ENCODE results near the gene CACNA1B.

DNA sequence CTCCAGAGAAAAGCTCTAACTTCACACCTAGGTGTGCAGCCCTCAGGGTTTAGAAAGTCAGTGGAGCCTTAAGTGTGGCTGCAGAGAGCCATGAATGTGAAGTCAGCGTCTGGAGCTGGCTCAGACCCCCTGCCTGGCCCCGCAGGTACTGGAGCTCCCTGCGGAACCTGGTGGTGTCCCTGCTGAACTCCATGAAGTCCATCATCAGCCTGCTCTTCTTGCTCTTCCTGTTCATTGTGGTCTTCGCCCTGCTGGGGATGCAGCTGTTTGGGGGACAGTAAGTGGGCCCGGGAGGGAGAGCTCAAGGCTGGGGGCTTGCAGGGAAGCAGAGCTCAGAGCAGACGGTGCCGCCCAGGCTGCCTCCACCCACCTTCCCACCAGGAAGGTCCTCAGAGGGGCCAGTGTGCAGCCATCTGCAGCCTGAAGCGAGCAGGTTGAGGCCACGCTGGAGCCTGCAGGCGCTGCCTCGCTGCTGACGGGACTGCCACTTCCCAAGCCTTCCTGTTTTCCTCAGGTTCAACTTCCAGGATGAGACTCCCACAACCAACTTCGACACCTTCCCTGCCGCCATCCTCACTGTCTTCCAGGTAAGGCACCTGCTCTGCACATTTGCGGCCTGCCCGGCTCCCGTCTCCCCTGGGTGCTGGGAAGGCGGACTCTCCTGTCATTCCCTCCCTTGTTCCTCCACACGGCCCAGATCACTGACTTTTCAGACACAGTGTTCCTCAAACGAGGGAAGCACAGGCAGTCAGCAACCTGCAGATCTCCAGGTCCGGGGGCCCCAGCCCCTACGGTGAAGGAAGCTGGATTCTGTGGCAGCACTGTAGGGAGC is 108.9 kb downstream of the CACNA1B start:
- TF ChIP-seq, protein P1, sequence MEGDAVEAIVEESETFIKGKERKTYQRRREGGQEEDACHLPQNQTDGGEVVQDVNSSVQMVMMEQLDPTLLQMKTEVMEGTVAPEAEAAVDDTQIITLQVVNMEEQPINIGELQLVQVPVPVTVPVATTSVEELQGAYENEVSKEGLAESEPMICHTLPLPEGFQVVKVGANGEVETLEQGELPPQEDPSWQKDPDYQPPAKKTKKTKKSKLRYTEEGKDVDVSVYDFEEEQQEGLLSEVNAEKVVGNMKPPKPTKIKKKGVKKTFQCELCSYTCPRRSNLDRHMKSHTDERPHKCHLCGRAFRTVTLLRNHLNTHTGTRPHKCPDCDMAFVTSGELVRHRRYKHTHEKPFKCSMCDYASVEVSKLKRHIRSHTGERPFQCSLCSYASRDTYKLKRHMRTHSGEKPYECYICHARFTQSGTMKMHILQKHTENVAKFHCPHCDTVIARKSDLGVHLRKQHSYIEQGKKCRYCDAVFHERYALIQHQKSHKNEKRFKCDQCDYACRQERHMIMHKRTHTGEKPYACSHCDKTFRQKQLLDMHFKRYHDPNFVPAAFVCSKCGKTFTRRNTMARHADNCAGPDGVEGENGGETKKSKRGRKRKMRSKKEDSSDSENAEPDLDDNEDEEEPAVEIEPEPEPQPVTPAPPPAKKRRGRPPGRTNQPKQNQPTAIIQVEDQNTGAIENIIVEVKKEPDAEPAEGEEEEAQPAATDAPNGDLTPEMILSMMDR (IDR thresholded peaks at IDR 0.05), result no peak
- TF ChIP-seq POLR2A (IDR thresholded peaks at IDR 0.05), result no peak
